ENCODE data around the gene SNN.

Gene SNN

DNA sequence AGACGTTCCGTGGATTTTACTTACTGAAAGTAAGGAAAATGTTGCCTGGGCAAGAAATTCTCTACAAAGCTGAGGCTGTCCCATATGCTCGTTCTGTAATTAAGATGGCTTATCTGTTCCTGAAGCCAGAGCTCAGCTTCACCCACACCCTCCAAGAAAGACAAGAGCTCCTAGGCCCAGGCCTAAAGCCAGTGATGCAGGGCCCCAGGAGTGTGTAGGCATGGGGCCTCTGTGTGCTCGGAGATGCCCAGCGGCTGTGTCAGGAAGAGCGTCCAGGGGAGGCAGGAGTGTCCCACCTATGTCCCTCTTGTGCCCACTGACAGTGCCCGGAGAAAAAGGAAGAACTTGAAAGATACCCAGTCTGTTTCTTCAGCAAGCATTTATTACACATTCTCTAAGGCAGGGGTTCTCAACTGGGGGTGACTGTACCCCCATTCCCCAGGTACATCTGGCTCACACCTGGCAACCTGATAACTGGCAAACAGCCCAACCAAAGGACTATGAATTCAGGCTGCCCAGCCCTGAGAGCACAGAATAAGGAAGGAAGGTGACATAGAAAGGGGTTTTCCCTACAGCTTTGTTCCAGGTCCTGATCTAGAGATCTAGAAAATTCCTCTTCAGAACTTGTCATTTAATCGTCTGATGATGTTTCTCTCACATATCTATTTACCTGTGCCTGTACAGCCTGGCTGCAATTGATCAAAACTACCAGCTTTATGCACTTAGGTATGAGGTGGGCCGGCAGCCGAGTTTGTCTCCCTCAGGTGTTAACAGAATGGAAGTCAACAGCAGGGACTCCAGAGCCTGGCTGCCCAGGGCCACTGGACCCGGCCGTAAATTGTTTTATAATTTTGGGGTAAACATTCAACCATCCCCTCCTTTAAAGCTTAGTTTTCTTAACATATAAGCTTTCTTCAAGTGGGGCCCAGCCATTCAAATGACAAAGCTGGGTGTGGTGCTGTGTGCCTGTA is 12.0 kb downstream of the SNN start:
- DNase-seq (ENCODE audit: low read depth) = no peak

DNA sequence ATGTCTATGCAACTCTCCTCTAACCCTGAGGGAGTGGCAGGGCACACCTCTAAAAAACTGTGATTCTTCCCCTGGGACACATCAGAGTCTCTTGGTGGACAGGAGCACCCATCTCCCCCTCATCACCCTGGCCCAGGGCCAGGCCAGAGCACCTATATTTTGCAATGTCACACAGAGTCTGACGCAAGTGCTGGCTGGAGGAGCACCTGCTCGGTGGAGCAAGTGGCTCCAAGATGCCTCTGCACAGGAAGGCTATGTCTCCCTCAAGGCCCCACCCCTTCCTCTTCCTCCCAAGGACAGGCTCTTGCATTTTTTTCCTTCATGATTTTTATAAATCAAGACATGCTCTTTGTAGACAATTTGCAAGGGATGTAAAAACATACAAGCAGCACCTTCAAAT is 13.3 kb downstream of the SNN start:
- no peak for DNase-seq (ENCODE audit: low read depth)

DNA sequence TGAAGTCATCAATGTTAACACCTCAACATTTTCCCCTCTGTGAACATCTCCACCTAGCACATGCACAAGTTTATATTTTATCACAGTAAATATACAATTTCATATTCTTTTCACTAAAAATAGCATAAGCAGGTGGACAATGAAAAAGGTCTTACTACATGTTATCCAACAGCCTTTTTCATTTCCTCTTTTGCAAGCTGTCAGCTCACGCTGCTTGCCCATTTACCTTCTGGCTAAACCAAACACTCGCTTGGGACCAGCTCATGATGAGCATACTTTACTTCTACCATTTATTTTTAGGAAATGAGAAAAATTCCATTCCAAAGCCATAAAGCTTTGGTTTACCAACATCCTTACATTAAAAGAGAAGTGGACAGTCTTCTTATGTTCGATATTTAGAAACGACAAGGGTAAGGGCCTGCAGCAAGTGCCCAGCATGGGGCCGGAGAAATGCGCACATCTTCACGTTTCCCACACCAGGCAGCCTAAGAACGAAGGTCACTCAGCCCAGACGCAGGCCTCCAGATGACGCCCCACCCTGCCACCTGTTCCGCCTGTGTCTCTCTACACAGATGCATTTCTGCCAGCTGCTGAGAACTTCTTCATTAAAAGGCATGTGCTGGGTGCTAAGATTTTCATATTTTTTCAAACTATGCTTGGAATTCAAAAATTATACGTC is 13.9 kb downstream of the SNN start:
- DNase-seq (ENCODE audit: low read depth) = no peak

DNA sequence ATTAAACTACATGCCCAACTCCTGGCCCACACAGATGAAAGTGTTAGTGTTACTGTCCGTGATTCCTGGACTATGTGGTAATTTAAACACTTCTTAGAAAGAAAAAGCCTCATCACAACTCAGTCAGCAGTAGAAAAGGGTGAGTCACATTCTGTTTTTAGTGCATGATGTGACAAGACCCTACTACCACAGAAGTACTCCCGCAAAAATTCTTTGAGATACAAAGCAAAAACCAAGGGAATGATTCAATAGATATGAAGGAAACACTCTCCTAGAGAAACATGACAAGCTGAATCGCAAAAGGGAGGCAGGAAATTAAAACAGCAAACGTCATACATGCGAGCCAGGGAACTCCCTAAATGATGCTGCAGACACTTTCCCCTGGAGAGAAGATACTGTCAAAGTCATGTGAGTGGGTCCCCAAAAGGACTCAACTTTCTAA is 14.4 kb downstream of the SNN start:
- DNase-seq (ENCODE audit: low read depth) = no peak

DNA sequence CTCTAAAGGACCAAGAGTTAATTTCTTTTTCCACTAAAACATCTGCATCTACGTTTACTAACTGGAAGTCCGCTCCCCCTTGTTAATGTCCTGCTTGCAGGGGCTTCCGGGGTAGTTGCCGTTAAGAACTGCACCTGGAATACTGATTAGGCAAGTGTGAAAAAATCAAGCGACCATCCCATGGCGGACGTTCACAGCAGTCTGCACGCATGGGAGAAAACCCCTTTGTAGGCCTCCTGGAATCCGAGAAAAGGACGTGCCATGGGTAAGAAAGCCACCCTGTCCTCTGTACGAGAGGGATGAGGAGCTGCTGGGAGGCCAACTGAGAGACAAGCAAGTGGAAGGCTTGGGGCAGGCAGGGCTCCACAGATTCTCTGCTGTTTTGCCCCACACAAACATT is 14.9 kb downstream of the SNN start:
- no peak for DNase-seq (ENCODE audit: low read depth)

DNA sequence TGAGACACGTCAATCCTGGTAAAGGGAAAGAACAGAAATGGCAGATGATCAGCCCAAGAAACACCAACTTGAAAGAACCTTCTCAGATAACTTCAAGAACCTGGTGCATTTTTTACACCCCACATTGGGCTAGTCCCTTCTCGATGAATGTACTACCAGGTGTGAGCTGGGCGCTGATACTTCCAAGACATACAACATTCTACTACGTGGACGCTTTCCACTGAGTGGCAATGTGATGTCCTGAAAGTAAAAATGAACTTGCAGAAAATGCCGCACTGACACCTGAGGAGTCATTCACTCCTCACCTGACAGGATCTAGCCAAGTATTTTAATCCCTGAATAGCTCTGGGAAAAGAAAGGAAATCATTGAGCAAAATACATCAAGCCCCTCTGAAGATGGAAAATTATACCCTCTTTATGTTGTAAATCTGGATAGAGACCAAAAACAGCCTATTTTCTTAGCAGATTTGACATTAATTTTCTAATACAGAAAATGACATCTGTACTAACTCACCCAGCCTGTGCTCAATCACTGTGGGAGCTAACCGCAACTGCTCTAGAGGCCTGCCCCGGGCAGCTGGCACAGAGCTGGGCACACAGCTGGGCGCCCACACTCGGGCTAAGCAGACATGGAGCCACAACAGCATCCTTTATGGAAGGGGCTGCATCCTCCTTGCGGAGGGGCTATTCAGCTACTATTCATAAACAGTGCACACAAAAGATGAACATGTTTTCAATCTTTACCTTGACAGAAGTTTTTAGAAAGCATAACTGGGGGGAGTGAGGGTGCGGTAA is 16.2 kb downstream of the SNN start:
- DNase-seq (ENCODE audit: low read depth) = no peak

DNA sequence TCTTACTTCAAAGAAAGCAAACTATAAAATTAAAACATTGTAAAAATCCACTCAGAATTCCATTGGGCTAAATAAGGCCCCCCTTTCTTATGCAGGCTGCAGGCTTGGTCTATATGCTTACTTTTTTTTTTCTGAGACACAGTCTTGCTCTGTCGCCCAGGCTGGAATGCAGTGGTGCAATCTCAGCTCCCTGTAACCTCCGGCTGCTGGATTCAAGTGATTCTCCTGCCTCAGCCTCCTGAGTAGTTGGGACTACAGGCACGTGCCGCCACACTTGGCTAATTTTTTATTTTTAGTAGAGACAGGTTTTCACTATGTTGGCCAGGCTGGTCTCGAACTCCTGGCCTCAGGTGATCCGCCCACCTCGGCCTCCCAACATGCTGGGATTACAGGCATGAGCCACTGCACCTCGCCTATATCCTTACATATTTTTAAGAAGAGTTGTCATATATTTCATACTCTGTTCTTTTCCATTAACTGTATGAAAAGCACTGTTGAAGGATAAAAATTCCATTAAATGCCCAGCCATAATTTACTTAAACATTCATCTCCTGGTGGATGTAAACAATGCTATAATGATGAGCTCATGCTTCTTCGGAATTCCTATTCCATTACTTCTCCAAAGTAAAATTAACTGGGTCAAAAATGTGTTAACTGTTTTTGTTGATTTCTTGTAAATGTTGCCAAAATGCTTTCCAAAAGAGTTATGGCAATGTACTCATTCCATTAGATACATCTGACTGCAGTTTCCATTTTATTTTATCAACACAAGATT is 17.8 kb downstream of the SNN start:
- DNase-seq (ENCODE audit: low read depth) = no peak

DNA sequence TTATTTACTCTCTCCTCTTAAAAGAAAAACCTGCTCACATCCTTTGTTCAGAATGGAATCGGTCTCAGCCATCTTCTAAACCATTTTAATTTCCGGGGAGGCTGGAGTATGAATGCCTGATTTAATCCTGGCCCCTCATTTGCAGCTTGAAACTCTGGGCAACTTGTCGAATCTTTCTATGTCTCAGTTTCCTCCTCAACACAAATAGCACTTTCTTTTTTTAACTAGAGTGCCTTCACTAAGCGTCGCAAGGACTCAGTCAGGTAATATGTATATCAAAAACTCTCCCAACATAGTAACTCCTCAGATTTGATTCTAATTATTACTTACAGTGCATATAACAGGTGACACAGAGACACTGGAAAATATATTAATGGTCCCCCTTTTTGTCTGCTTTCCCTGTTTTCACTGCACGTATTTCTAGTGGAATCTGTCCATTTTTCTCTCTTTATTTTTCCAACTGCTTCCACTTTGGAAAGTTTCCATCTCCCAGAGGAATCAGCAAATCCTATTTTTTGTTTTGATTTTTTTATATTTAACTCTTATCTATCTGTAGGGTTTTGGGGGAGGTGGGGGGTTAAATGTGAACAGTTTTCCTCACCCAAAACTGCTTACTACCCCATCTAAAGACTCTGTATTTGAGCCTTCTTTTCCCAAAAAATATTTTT is 18.6 kb downstream of the SNN start:
- DNase-seq (ENCODE audit: low read depth) = no peak

DNA sequence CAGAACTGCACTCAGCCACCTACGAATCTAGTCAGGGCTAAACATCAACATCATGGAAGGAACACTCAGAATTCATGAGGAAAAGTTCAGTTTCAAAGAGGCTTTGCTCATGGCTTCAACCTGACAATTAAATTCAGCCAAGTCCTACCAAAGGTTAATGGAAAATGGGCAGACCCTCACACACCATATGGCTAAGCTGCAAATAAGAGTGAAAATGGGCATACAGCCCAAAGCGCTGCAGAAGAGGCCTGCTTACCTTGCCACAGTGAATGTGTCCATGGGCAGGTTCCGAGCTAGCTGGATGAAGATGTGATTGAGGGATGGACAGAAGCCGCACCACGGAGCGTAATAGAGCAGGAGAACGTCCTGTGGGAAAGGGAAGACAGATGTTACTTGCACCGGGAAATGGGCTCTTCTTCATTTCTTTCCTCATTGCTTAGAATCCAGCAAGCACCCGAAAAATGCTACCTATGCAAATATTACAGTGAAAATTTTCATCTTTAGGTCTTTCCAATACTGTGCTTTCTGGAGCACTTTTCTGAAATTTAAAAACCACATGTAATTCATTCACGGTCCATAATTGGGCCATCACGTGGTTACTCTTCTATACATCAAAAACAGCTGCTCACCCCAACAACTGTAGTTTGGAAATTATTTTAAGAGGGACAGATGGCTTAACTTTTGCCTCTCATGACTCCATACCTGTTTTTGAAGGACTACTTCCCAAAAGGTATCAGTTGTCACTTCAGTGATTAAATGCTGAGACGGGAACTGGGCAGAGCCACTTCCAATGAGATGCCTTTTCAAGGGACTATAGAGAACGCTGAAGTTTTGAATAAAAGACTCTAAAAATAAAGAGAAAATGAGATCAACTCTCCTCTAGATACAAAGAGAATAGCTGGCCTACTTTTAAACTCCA is 19.6 kb downstream of the SNN start:
- no peak for DNase-seq (ENCODE audit: low read depth)

DNA sequence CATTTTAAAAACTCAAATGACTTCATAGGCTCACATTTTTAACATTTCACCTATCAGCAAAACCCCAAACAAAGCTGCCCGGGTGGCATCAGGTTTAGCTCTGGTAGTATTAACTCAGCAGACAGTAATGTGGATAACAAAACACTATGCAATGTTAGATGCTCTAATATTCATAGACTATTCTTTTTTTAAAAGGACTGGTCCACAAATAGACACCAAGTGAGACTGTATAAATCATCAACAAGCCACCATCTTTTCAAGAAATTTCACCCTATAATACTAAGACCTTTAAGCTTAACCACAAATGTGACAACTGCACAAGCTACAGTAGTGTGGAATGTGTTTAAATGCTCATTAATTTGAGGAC is 20.2 kb downstream of the SNN start:
- no peak for DNase-seq (ENCODE audit: low read depth)

DNA sequence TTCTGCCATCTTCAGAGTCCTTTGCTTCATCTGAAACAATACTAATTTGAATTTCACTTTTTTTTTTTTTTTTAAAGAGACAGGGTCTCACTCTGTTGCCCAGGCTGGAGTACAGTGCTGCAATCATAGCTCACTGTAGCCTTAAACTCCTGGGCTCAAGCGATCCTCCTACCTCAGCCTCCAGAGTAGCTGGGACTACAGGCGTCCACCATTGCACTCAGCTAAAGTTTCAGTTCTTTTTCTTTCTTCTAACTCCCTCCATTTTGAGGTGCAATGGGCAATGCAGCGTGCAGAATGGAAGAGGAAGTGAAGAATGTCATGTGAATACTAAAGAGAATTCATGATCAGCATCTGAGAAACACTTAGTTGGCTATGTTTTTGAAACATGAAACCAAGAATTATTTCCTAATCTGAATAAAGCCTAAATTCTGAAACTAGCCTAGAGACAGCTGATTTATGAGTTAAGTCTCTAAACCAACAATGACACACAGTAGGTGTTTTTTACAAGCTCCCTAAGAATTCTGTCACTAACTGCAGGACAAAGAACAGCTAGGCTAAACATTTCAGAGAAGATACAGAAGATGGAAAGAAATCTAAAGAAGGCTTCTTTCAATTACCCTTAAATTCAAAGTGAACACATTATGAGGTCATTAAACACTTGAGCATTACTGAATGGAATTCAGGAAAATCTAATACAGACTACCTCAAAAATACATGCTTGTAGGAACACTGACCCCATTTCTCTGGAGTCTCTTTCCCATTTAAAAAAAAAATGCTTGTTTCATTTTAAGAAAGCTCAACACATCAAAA is 21.0 kb downstream of the SNN start:
- no peak for DNase-seq (ENCODE audit: low read depth)

DNA sequence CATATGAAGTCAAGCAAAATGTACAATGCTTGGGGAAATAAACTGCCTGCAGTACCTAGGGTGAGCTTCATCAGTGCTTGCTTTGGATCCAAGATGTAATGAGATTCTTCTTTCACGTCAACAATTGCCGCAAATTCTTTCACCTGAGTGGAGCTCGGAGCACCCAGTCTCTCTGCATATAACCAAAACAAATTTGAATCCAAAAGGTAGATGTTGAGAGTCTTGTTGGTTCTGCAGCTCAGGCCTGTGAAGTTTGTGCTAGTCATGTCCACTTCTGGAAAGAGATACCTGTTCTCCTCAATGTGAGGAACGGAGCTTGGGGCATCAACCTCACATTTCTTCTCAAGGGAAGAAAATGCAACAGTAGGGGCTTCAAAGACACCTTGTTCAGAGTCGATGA is 23.0 kb downstream of the SNN start:
- DNase-seq (ENCODE audit: low read depth) = no peak

DNA sequence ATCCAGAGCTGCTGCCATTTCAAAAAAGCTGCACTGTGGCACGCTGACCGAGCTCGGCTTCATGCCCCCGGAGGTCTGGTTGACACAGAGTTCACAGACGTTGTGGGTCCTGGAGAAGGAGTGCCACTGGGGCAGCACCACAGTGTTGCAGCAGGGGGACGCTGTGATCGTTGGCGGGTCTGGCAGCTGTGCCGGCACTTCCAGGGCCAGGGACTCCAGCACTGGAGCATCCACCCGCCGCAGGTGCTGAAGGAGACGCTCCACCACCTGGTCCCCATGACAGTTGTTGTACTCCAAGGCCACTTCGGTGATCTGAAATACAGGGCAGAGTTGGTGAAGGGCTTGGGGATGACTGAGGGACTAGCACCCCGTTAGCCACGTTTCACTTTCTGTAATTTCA is 23.5 kb downstream of the SNN start:
- no peak for DNase-seq (ENCODE audit: low read depth)

DNA sequence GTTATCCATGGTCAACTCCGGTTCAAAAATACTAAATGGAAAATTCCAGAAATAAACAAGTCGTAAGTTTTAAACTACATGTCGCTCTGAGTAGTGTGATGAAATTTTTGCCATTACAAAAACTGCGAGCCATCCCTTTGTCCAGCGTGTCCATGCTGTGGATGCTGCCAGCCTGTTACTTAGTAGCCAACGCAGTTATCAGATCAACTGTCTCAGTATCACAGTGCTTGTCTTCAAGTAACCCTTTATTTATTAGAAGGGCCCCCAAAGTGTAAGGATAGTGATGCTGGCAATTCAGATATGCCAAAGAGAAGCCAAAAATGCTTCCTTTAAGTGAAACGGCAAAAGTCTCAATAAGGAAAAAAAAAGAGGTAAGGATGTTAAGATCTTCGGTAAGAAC is 23.9 kb downstream of the SNN start:
- DNase-seq (ENCODE audit: low read depth) = no peak

DNA sequence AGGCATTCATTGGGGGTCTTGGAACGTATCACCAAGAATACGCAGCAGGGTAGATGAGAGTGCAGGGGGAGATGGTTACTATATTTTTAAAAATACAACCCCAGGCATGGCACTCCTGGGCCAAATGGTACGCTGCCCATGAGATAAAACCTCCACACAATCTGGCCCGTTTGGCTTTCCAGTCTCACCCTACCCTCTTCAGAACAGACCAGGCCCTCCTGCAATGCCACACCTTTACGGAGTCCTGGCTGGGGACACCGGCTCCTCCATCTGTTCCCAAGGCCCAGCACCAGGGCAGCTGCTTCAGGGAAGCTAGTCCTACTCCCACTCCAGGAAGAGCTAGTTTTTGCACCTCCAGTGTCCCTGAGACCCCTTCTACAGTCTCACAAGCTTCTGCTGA is 24.4 kb downstream of the SNN start:
- no peak for DNase-seq (ENCODE audit: low read depth)

DNA sequence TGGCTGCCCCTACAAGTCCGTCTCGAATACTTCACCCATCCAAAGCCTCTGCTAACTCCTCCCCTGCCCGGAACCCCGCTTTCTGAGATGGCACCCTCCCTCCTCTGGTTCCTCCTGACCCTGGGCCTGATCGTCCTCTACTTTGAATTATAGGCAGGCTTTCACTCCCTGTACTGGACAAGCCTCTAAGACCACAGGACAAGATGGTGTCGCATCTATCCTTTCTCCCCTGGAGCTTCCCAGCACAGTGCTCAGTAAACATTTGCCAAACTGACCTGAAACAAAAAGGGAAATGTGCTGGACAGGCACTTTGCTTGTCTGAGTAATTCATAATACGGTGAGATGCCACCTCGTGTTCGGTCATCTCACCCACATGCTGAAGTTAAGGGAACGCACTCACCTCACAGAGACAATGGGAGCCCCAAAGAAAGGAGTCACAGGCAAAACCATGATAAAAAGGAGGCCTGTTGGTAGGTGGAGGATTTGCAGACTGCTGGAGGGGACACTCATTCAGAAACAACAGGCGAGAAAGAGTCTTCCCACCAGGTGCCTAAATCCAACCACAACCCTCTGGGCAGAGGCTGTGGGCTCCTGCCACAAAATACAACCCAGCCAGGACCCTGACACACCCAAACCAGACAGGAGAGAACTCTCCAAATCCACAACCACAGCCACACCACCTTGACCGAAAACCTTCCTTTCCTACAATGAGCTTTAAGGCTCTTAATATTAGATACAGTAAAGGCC is 28.2 kb downstream of the SNN start:
- DNase-seq (ENCODE audit: low read depth) = no peak

DNA sequence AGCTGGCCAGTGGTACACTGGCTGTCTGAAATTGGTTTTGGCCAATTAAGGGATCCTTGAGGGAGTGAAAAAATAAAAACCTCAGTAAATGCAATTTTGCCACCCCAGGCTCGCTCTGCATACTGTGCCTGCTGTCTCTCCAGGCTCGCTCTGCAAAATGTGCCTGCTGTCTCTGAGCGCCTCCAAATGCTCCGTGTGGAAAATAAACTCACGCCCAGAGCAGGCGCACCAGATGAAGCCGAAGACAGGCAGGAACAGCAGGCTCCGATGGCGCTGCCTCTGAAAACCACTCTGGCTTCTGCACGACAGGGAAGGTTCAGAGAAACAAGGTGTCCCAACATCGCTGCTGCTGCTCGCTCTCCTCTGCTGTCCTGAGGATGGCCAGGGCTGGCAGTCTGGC is 29.1 kb downstream of the SNN start:
- no peak for DNase-seq (ENCODE audit: low read depth)

DNA sequence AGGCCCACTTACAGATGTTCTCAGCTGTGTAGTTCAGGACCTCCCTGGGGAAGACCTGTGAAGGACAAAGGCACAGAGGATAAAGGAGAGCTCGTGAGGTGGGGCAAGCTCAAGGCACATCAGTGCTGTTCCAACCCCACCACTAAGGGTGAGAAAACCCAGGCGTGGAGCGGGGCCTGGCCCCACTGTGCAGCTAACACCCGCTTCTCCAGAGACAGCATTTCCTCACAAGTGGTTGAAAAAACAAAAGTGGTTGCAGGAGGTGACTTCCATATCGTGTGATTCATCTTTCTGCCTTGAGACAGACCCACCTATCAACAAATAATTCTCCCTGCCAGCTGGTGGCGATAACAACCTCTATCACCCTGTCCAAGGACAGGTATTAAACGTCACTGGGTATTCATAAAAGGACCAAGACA is 30.0 kb downstream of the SNN start:
- DNase-seq (ENCODE audit: low read depth) = no peak

All from activated T-cell treated with anti-CD3 and anti-CD28 coated beads for 1 hour (primary cell).